Cardiac septum (tissue), 1 donor: ENCODE data around the gene FUCA2. TPM values are rescaled to one million over a fixed set of nuclear protein-coding genes. Genes with fewer than 3 reads are reported as not detected.
"Not testable (repeated sequence)": the region's sequence is repeated elsewhere in the genome, so short reads cannot be mapped to it uniquely, and the experiment has no call there.

Experiments
- DNase-seq: peaks from one replicate; pipeline ENCODE4 v3.0.0-alpha.2; 2020; ENCODE audit warnings: low spot score
- intact Hi-C: fragments of 100-400 bp; cut with DNase I; formaldehyde crosslinking; loops from one replicate; pipeline ENCODE4 v1.14.0; 2022
- total RNA-seq: library from RNA; stranded (reverse); fragmentation: NEBNext Ultra II Directional; extraction: Animal tissue kit (Norgen Biotek cat#: 25700); gene quantifications from one replicate; pipeline ENCODE4 v1.2.1, GENCODE V29; 2021
- donor health status: DM: no; HTN: no; CAD: no.

FUCA2 gene
- total RNA-seq, 1 donor from 2014 or later, result 37.8 TPM

DNA sequence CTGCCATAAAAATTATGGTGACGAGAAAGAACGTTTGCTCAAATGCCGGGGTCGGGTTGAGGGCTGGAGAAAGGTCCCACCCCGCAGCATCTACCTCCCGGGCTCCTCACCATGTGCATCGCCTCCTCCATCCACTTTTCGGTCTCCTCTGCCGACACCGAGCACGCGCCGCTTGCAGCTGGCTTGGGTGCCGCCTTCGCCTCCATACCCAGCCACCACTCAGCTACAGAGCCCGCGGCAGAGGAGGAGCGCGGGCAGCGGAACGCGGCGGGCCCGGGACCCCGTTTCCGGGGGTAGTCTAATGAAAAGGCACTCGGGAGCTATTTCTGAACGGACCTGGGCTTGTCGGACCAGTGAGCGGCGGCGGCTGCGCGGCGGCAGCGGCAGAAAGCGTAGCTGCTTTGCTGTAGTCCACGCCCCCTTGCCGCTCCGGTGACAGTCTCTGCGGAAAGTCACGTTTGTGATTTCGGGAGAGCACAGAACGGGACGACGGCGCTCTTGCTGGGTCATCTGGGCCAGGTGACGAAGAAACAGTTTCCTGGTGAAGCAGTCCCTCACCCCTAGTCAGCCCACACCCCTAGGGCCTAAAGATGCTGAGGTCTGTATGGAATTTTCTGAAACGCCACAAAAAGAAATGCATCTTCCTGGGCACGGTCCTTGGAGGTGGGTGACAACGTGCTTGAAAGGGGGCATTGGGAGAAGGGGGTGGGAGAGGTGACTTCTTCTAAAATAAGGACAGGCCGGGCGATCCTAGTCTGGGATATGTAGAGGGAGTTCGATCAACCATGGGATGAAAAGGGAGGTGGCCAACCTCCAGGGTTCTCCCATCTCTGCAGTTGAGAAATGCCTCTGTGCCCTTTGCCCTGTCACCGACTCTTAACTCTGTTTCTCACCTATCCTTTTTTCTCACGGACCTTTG is 60.8 kb downstream of the FUCA2 start, which contains the start of the genes ADAT2 and PEX3:
Gene ADAT2 (minus strand): TSS at position 243 of the 919 bp plus-strand sequence. CDS start 37 bp downstream, at position 206.
Gene PEX3 (plus strand): TSS at position 353 of the 919 bp plus-strand sequence. CDS start 238 bp downstream, at position 591.
- intact Hi-C loops, result loop anchor here (5.0 kb wide), 1 partner anchor 62 kb away; the partner anchor contains the start of gene FUCA2
- DNase-seq, result peak; percentile 95

- no peak for DNase-seq
- intact Hi-C loops, result loop anchor here (5.0 kb wide), 1 partner anchor 62 kb away; the partner anchor contains the start of gene FUCA2
Measured at GRCh38 chr6:143449714-143450452, 61.6 kb downstream of the FUCA2 start.

DNA sequence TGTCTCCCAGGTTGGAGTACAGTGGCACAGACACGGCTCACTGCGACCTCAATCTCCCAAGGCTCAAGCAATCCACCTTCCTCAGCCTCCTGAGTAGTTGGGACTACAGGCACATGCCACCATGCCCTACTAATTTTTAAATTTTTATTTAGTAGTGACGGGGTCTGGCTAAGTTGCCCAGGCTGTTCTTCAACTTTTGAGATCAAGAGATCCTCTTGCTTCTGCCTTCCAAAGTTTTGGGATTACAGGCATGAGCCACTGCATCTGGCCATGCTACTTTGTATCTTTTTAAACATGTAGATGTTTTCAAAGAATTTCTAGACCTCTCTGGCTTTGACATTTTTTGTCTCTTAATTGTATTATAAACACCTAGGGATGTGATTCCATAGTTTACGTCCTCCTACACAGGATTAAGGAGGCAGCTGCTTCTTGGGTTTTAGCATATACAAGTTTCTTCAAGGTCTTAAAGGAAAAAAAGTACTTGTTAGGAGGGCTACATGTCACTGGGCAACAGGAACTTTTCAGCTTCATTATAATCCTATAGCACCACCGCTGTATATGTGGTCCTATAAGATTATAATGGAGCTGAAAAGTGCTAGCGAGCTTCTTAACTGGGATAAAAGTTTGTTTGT is 62.3 kb downstream of the FUCA2 start:
- DNase-seq, result no peak
- intact Hi-C loops, result no loop called here

- DNase-seq, intact Hi-C loops: not testable (repeated sequence)
Measured at GRCh38 chr6:143447865-143448264, 63.7 kb downstream of the FUCA2 start.

Other genes with a start within 250 kb of the FUCA2 start
- gene ADAT2, start 61.0 kb downstream of the FUCA2 start, total RNA-seq, result 2.2 TPM
- 23.1 TPM for gene PEX3, start 60.9 kb downstream of the FUCA2 start, total RNA-seq
- gene PHACTR2, start 166.2 kb upstream of the FUCA2 start, total RNA-seq, result 59.3 TPM